GM06990 (cell line): ENCODE results near the gene ASAP2.

Experiments
- DNase-seq: peaks from one replicate; pipeline ENCODE4 v3.0.0-alpha.2; 2011; ENCODE audit not compliant: insufficient read length; ENCODE audit errors: extremely low read depth
- H3K27me3 ChIP-seq: replicated peaks from 2 replicates; pipeline ENCODE4 v1.6.0; 2011; ENCODE audit warnings: low read length; ENCODE audit not compliant: control insufficient read depth, insufficient read depth
- H3K36me3 ChIP-seq: 2 replicates; pipeline ENCODE4 v1.5.1; 2011; ENCODE audit warnings: low read length; ENCODE audit not compliant: control insufficient read depth, insufficient read depth
- H3K4me3 ChIP-seq: replicated peaks from 2 replicates; pipeline ENCODE4 v1.5.1; 2011; ENCODE audit warnings: low read depth, mild to moderate bottlenecking, control low read depth, low read length
- TF ChIP-seq, protein P1 (sequence below): IDR thresholded peaks from 2 replicates; pipeline ENCODE4 v1.5.1; 2011; ENCODE audit warnings: low read length, control low read depth, mild to moderate bottlenecking, inconsistent platforms; ENCODE audit not compliant: insufficient read depth, poor library complexity, severe bottlenecking

Gene ASAP2

GRCh38 chr2:9205963-9206948 is at the start of gene ASAP2:
ASAP2 (plus strand) TSS chr2:9206812; CDS start chr2:9207105, 293 bp downstream.
- Histone ChIP-seq H3K4me3 (peak within 1 kb of the TSS; percentile 45), H3K36me3 (no peaks in the 10 kb centered on the region), H3K27me3 (no peaks in the 10 kb centered on the region; the same call in 1 of the 2 replicates)
- DNase-seq: peak; percentile 62
- TF ChIP-seq, protein P1, sequence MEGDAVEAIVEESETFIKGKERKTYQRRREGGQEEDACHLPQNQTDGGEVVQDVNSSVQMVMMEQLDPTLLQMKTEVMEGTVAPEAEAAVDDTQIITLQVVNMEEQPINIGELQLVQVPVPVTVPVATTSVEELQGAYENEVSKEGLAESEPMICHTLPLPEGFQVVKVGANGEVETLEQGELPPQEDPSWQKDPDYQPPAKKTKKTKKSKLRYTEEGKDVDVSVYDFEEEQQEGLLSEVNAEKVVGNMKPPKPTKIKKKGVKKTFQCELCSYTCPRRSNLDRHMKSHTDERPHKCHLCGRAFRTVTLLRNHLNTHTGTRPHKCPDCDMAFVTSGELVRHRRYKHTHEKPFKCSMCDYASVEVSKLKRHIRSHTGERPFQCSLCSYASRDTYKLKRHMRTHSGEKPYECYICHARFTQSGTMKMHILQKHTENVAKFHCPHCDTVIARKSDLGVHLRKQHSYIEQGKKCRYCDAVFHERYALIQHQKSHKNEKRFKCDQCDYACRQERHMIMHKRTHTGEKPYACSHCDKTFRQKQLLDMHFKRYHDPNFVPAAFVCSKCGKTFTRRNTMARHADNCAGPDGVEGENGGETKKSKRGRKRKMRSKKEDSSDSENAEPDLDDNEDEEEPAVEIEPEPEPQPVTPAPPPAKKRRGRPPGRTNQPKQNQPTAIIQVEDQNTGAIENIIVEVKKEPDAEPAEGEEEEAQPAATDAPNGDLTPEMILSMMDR: peak; percentile 64

- H3K36me3 ChIP-seq: no peaks in the 10 kb centered on the region
- no peaks in the 10 kb centered on the region; the same call in 1 of the 2 replicates for H3K27me3 ChIP-seq
- H3K4me3 ChIP-seq: no peak overlapping the region
- TF ChIP-seq, protein P1: no peak
- DNase-seq: no peak
These were observed 47.5 kb upstream of the ASAP2 start for GRCh38 chr2:9158786-9159779.

DNA sequence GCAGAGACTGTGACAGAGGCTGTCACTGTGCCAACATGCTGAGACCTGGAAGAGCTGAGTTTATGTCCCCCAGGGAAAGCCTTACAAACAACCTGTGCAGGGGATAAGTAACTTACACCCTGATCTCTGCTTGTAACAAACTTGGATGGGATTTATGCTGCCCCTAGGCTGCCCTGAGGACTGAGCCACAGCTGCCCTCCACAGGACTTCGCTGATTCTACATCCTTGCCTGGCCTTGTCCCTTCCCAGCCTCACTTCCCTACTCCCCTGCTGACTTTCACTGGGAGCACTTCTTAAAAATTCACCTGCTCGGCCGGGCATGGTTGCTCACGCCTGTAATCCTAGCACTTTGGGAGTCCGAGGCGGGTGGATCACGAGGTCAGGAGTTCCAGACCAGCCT is 45.9 kb upstream of the ASAP2 start:
- Histone ChIP-seq H3K4me3 (no peak overlapping the region), H3K36me3 (no peaks in the 10 kb centered on the region), H3K27me3 (no peaks in the 10 kb centered on the region; the same call in 1 of the 2 replicates)
- TF ChIP-seq, protein P1: no peak
- DNase-seq: no peak

- H3K27me3 ChIP-seq: no peaks in the 10 kb centered on the region; the same call in none of the 2 replicates
- H3K36me3 ChIP-seq: no peaks in the 10 kb centered on the region
- TF ChIP-seq, protein P1: no peak
- no peak for DNase-seq
- no peak overlapping the region for H3K4me3 ChIP-seq
These were observed 43.8 kb upstream of the ASAP2 start for GRCh38 chr2:9162841-9163240.

- no peak for DNase-seq
- no peaks in the 10 kb centered on the region for H3K36me3 ChIP-seq
- TF ChIP-seq, protein P1: no peak
- H3K4me3 ChIP-seq: no peak overlapping the region
- H3K27me3 ChIP-seq: peaks cover 2% of the 10 kb centered on the region
These were observed 43.1 kb upstream of the ASAP2 start for GRCh38 chr2:9163306-9164111.
